HG03064 (cell line): ENCODE data around the gene TADA1.
"Not testable (repeated sequence)": the region's sequence is repeated elsewhere in the genome, so short reads cannot be mapped to it uniquely, and the experiment has no call there.

Experiments
- ATAC-seq: cut with Tn5 transposase; IDR thresholded peaks from one replicate; pipeline ENCODE4 v1.9.1; 2021; ENCODE audit warnings: low read depth; ENCODE audit not compliant: unreplicated experiment

TADA1 gene

DNA sequence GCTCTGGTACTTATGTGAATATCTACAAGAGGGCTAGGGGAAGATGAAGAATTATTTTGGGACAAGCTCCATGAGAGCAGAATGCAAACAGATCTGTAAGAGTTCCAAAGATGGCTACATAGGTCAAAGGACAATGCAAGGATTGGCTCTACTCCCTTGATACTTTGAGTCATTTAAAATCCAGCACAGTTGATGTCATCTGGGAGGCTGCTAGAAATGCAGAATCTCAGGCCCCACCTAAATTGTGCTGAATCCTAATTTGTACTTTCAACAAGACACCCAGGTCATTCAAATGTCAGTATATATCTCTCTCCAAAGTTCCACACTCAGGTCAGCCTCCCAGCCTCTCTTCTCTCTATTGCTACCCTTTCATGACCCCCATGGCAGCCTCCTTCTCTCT, 23.7 kb upstream of the TADA1 start:
- ATAC-seq: no peak

DNA sequence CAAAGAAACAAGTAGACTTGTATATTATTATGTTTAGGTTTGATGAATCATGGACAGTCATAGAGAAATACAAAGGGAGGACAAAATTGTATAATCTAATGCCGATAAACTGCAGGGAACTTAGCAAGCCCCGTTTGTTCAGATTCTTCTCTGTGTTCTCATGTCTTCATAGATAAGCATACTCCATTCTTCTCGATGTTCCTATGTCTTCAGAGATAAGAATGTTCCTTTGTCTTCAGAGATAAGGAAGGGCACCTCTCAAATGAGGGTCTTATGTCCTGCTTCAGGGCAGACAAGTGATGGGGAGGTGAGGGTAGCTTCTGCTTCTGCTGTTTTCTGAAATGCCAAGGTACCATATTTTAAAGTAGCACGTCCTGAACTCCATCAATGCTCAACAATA, 19.7 kb upstream of the TADA1 start:
- no peak for ATAC-seq

DNA sequence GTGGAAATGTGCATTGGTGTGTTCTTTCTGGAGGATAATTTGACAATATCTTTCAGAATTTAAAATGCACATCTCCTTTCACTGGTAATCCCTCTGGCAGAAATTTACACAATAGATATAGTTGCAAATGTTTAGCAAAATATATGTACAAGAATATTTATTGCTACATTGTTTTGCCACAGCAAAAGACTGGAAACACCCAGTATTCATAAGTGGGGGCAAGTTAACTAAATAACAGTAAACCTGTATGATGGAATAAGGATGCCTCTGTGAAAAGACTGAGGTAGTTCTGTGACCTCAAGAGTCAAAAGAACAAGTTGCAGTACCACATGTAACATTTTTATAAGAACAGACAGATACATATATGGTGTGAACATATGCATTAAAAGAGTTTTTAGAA, 13.7 kb upstream of the TADA1 start:
- no peak for ATAC-seq

DNA sequence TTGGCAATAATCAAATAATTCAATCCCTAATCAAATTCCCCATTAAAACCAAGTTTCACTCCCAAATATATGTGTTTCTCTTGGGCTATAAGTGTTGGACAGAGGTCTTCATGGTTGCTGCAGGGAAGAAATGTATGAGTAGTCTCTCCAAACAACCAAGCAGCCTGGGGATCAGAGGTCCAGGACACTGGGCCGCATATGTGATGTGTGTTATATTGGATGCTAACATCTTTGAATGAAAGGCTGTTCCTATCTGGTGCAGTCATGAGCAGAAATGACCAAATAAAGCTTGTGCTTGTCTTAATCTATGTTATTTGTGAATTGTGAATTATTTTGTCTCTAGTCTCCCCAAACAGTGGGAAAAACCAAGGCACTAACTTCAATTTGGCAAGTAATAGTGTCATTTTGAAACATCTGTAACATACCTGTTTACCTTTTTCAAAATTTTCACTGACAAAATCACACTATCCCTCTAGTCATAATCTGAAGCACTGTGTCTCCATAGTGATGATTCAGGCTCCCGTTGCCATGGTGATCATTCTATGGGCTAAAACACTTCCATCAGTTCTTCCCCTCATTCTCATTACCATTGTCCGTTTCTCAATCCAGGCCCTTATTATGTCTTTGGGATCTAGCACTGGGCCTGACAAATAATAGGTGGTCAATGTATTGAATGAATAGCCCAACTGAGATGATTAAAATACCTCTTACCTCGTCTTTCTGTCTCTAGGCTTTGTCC, 12.5 kb upstream of the TADA1 start:
- no peak for ATAC-seq

DNA sequence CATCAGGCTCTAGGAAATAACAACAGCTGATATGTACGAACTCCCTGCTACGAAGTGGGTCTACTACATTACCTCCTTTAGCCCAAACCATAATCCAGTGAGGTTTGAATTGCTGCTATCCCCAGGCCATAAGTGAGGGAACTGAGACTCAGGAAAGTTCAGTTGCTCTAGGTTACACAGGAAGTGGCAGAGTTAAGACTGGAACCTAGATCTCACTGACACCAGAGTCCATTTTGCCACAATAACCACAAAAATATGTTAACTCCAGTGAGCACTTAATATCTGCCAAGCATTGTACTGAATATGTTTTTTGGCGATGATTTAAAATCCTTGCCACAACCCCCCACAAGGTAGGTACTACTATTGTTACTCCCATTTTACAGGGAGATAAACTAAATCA, 8.9 kb upstream of the TADA1 start:
- ATAC-seq: no peak

DNA sequence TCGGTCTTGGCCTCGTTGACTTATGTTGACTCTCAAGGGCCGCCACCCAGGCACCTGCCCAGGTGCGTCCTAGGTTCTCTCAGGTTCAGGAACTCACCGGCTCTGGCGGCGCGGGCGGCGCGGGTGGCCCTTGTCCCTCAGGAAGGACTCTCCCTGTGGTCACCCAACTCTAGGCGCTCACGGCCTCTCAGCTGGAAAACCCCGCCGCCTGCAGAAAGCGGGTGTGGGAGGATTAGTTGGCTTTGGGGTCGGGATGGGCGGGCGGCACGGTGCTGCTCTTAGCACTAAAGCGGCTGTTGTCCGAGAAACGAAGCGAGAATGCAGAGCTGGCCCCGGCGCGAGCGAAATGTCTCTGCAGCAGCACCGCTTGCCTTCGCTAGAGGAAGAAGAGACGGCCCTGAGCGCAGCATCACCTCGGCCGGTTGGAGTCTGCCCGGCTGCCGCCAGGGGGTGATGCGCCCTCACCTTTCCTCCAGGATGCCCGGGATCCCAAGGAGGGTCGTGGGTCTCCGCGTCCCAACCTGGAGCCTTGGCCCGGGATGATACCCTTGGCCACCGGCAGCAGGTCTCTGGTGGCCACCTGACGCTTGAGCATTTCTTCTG, 8.1 kb upstream of the TADA1 start:
- ATAC-seq: no peak

DNA sequence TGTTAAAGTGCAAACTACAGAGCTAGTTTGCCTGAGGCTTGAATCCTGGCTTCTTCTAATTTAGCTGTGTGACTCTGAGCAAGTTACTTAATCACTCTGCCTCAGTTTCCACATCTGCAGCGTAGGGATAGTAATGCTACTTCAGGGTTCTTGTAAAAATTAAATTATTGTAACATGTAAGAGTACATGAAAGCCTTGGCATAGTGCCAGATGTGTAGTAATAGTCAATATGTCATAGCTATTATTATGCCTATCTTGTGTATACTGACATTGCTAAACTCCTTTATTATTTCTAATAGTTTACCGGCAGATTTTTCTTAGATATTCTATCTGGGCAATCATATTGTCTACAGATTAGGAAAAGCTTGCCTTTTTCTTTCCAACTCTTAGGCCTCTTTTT, 6.8 kb upstream of the TADA1 start:
- ATAC-seq: no peak

DNA sequence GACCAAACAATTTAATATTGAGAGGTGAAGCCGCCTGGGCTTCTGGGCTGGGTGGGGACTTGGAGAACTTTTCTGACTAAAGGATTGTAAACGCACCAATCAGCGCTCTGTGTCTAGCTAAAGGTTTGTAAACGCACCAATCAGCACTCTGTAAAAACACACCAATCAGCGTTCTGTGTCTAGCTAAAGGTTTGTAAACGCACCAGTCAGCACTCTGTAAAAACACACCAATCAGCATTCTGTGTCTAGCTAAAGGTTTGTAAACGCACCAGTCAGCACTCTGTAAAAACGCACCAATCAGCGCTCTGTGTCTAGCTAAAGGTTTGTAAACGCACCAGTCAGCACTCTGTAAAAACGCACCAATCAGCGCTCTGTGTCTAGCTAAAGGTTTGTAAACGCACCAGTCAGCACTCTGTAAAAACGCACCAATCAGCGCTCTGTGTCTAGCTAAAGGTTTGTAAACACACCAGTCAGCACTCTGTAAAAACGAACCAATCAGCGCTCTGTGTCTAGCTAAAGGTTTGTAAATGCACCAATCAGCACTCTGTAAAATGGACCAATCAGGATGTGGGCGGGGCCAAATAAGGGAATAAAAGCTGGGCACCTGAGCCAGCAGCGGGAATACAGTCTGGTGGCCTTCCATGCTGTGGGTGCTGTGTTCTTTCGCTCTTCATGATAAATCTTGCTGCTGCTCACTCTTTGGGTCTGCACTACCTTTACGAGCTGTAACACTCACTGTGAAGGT, 2.3 kb upstream of the TADA1 start:
- not testable (repeated sequence) for ATAC-seq

DNA sequence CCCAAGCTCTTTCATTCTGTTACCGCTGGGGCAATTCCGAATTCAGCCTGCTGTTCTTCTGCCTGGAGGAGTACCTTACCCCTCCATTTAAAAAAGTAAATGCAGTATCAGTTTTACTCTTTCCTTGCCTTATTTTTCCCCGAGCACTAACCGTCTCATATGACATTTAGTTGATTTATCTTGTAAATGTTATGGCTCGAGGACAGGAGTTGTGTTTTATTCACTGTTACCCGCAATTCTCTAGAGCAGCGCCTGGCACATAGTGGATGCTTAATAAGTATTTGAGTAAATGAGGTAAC, 425 bp upstream of the TADA1 start:
- ATAC-seq: peak; percentile 4

DNA sequence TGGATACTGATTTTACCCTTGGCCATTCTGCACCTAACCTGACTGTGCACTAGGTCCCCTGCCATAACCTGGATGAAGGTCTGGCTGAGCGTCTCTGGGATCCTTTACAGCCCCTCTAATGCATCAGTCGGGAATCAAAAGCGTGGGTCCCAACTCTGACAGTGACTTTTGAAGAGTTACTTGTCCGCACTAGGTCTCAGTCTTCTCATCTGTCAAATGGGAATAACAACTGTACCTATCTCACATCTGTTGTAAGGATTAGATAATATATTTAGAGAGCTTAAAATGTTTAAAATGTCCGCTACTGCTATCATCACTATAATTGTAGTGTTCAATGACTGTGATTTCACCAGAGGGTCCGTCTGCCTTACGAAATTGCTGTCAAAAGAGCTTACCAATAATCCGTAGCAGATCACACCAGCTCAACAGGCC, 746 bp downstream of the TADA1 start:
- ATAC-seq: no peak

DNA sequence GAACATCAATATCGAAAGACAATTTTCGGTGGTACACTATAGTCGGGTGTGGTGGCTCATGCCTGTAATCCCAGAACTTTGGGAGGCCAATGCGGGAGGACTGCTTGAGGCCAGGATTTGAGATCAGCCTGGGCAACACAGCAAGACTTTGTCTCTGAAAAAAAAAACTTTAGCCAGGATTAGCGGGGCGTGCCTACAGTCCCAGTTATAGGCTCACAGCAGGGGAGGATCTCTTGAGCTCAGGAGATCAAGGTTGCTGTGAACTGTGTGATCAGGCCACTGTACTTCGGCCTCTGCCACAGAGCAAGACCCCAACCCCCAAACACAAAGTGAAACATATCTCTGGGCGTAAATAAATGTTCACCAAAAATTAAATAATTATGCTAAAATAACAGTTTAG, 1.6 kb downstream of the TADA1 start:
- no peak for ATAC-seq

DNA sequence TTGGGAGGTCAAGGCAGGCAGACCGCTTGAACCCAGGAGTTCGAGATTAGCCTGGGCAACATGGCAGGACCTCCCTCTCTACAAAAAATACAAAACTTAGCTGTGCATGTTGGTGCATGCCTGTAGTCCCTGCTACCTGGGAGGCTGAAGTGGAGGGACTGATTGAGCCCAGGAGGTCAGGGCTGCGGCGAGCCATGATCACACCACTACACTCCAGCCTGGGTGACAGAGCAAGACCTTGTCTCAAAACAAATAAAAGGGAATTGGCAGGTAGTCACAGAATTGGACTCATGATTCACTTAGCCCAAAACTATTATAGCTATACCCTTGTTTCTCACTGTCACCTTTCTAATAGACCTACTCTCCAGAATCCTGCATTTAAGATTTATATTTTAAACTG, 5.5 kb downstream of the TADA1 start:
- no peak for ATAC-seq

DNA sequence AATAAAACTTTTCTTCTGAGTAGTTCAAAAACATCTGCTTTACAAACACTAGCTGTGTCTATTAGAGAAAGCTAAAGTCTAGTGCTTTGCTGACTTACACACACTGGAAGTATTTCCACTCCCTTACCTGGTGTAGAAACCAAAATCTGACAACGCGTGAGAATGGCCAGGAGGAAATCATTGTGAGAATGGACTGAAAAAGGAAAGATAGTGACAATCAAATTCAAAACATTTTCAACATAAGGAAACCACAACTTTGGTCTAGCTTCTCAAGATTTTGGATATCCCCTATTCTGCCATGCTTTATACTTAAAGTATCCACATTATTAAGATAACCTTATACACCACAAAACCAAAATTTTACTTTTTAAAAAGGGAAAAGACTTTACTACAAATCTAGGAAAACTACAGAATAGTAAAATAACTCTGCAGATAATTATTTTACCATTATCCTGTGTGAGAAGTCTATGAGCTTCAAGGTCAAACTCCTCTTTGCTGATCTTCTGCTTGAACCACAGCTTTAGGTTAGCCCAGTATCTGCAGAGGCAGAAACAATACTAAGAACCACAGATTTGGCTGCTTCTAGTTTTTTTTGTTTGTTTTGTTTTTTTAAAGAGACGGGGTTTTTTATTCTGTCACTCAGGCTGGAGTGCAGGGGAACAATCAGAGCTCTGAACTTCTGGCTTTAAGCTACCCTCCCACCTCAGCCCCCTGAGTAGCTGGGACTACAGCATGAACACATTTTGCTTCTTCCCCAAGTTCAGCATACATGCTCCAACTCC, 6.6 kb downstream of the TADA1 start:
- no peak for ATAC-seq

DNA sequence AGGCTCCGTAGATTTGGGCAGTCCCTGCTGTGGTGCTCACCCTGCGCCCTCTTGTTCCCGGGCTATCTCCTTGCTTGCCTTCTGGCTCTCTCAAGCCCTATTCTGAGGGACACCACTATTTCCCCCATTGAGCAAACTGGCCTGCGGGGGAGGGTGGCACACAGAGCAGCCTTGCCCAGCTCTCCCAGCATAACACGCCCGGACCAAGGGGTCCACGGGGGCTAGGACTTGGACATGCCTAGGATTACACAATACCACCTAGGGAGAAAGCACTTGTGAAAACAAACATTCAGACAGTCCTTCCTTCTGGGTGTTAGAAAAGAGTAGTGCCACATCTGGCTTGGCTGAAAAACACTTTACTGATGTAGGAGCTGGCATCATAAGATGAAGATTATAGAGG, 7.4 kb downstream of the TADA1 start:
- ATAC-seq: no peak

DNA sequence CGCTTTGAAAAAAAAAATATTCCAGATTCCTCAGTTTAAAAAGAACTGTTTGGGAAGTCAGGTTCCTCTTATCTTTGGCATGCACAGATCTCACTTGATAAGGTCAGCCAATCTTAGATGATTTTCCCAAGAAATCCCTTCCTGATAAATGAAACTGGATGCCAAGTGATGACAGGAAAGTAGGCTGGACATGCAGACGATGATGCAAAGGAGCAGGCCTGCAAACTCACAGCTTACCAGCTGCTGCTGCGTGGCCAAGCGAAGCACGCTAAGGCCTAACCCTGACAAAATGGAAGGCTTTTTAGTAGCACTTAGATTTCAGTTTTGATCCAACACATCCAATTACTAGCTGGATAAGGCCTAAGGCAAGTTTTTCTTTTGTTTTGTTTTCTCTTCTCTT, 10.1 kb downstream of the TADA1 start:
- ATAC-seq: no peak

DNA sequence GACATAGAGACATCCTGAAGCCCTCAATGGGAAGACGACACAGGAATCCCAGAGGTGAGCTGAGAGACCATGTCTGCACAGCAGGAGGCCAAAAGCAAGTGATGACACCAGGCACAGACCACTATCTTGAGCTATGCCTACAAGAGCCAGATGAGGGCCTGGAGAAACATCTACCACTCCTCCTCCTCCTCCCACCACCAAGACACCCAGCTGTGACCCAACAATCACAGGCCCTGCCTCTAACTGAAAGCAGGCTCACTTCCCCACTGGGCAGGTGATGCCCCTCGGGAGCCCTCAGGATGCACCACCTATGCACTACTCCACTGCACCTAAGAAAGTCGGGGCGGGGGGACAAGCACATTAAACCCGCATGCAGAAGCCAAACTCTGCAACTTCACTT, 16.5 kb downstream of the TADA1 start:
- ATAC-seq: no peak

DNA sequence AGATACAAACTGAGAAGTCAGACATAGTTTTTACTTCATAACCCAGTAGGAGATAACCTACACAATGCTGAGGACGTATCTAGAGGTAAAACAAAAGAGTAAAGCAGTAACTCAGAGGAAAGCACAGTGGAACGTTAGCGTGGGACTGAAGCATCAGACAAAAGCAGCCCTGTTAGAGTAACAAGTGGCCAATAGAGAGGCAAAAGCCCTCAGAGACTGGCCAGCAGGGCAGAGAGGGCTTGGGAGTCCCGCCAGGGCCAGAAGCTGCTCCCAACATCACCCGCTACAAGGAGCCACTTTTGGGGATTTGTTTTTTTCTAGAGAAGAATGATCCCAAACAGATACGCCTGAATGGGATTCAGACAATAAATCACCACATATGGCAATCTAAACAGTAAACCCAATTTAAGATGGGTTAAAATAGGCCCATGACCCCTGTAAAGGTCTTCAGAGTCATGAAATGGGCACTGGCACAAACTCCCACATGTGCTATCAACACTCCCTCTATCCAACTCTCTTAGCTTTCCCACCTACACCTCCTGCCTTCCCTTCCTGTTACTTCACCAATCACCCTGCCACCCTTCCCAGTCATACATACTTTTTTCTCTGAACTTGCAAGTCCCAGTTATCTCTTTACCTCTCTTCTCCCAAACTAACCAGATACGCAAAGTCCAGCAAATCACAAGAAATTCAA, 17.2 kb downstream of the TADA1 start:
- ATAC-seq: no peak

DNA sequence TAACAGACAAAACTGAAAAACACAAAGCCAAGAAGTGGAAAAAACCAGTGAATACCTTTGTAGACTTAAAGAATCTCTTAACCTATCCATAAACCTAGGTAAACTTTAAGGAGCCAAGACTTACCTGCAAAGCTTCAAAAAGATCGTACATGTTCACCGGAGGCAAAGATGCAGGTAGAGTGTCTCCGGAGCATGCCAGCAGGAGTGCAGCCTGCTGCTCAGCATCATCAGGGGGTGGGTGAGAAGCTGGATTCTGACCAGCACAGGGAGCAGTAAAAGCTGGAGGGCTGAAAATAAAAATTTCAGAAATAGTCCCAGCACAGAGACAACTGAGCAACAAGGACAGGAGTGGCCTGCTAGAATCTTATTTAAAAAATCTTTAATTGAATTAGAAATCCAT, 18.1 kb downstream of the TADA1 start:
- ATAC-seq: no peak

DNA sequence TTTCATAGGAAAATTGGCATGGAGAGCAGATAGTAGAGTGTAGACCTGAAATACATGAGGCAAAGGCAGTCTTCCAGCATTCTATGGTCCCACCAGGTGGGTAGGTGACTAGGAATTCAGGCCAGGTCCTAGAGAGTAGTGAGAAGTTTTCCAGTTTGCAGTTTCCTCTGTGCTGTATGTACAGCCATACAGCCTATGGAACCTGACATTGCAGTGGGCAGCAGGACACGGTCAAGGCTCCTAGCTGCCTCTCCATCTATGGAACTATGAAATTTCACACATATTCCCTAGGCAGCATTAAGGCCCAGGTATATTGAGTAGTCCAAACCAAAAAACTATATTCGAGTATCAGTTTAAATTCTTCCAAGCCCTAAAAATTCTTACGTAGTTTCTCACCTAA, 20.5 kb downstream of the TADA1 start:
- ATAC-seq: no peak

DNA sequence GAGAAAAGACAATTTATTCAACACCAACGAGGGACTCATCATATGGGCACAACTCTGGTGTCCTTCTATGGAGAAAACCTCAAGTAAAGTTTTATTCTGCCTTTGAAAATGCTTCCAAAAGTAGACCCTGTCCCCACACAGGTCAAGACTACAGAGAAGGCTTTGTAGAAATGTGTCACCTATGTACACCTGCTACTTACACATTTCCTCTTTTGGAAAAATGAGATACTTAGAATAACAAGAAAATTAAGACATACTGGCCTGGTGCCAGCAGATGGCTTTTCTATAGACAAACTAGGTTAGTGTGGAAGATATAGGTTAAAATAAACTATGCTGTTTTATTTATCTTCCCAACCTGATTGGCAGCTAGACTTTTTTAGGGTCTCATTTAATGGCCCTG, 23.1 kb downstream of the TADA1 start:
- ATAC-seq: no peak

DNA sequence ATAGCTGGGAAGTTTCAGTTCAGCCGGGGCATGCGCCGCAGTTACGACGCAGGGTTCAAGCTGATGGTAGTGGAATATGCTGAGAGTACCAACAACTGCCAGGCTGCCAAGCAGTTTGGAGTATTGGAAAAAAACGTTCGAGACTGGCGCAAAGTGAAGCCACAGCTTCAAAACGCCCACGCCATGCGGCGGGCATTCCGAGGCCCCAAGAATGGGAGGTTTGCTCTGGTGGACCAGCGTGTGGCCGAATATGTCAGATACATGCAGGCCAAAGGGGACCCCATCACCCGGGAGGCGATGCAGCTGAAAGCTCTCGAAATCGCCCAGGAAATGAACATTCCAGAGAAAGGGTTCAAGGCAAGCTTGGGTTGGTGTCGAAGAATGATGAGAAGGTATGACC, 26.9 kb downstream of the TADA1 start:
- ATAC-seq: no peak
